K562 (cell line): ENCODE data around the gene FBRS. TPM values are rescaled to one million over a fixed set of nuclear protein-coding genes. Genes with fewer than 3 reads are reported as not detected.

Experiments used
- FOXK2 ChIP-seq, 2 experiments: fragments of 450-650 bp; IDR thresholded peaks in 1 of 2; conservative IDR thresholded peaks in 1 of 2; 2 replicates each; pipeline ENCODE4 v1.6.1; 2016; ENCODE audit warnings: low read depth in 2 of 2, mild to moderate bottlenecking in 1 of 2
- GABPB1 ChIP-seq: sonication (generic); formaldehyde crosslinking; IDR thresholded peaks from 2 replicates; pipeline ENCODE4 v1.8.0; 2022; ENCODE audit warnings: mild to moderate bottlenecking, missing genetic modification reagents
- HDAC1 ChIP-seq, 2 experiments: fragments of 450-650 bp; IDR thresholded peaks; 2 replicates each; pipeline ENCODE4 v1.6.1; 2016 to 2017; ENCODE audit warnings: inconsistent platforms in 1 of 2, mild to moderate bottlenecking in 1 of 2, moderate library complexity in 1 of 2
- NBN ChIP-seq: fragments of 450-650 bp; IDR thresholded peaks from 2 replicates; pipeline ENCODE4 v1.6.1; 2016; ENCODE audit warnings: low read depth, mild to moderate bottlenecking
- PRMT5 ChIP-seq: sonication (generic); formaldehyde crosslinking; IDR thresholded peaks from 2 replicates; pipeline ENCODE4 v1.5.0; 2020; ENCODE audit warnings: missing genetic modification reagents
- SAFB ChIP-seq: fragments of 200-400 bp; formaldehyde crosslinking; IDR thresholded peaks from 2 replicates; pipeline ENCODE4 v1.6.1; 2017; ENCODE audit warnings: low read depth, low read length, borderline replicate concordance
- SRSF9 ChIP-seq: fragments of 200-400 bp; formaldehyde crosslinking; IDR thresholded peaks from 2 replicates; pipeline ENCODE4 v1.6.1; 2017; ENCODE audit warnings: low read depth, low read length, borderline replicate concordance
- WHSC1 ChIP-seq: IDR thresholded peaks from one replicate; pipeline ENCODE4 v1.6.1; 2012; ENCODE audit warnings: low read length, control low read depth, inconsistent platforms
- ZFX ChIP-seq: sonication (generic); formaldehyde crosslinking; IDR thresholded peaks from 2 replicates; pipeline ENCODE4 v1.8.0; 2022; ENCODE audit warnings: mild to moderate bottlenecking, missing genetic modification reagents, moderate library complexity
- ZNF134 ChIP-seq: fragments of 250-450 bp; sonication (Bioruptor Pico); conservative IDR thresholded peaks from 2 replicates; pipeline ENCODE4 v1.4.0; 2020
- ZNF707 ChIP-seq: fragments of 250-450 bp; sonication (Bioruptor Pico); conservative IDR thresholded peaks from 2 replicates; pipeline ENCODE4 v1.8.0; 2022; ENCODE audit warnings: inconsistent platforms, mild to moderate bottlenecking, moderate library complexity
- polyA plus RNA-seq, 8 experiments: library from polyadenylated mRNA; depleted of rRNA in 4 of 8; stranded (reverse) in 5 of 8; unstranded in 3 of 8; fragments of >200 nt; fragmentation: Nextera tagmentation in 2 of 8; fragmentation: Illumina TruSeq in 1 of 8; extraction: Ambion mirVana in 2 of 8; extraction: Trizol in 1 of 8; gene quantifications; 2 replicates each; pipeline versions ENCODE4 v1.2.1 to v1.2.3, GENCODE V29; 2011 to 2014; ENCODE audit warnings: inconsistent platforms in 1 of 8, missing spikeins in 1 of 8
- total RNA-seq, 7 experiments: library from RNA; depleted of rRNA in 6 of 7; stranded (reverse); fragments of >200 nt in 6 of 7; fragmentation: Illumina TruSeq in 2 of 7; extraction: Trizol in 2 of 7; gene quantifications; 2 replicates each; pipeline versions ENCODE4 v1.2.1 to v1.2.3, GENCODE V29; 2011 to 2021; ENCODE audit warnings: low replicate concordance in 1 of 7
- TF ChIP-seq, protein P1 (sequence below): fragments of 200-600 bp; sonication (generic); IDR thresholded peaks from one replicate; pipeline ENCODE4 v1.6.1; 2012; ENCODE audit warnings: mild to moderate bottlenecking, low read depth, low read length, inconsistent platforms
- TF ChIP-seq, protein P2 (sequence below): fragments of 450-650 bp; formaldehyde crosslinking; IDR thresholded peaks from 2 replicates; pipeline ENCODE4 v1.4.0; 2022; ENCODE audit warnings: missing genetic modification characterization
- TF ChIP-seq, protein P3 (sequence below): sonication (generic); formaldehyde crosslinking; IDR thresholded peaks from 2 replicates; pipeline ENCODE4 v1.8.1; 2022; ENCODE audit warnings: missing genetic modification reagents

Gene FBRS
- total and polyA plus RNA-seq, 9 of the 15 experiments (the other 6 are each of a cell fraction or from before 2014, with no cell fraction given): 0.32 to 59.5 (median 13.1) TPM

DNA sequence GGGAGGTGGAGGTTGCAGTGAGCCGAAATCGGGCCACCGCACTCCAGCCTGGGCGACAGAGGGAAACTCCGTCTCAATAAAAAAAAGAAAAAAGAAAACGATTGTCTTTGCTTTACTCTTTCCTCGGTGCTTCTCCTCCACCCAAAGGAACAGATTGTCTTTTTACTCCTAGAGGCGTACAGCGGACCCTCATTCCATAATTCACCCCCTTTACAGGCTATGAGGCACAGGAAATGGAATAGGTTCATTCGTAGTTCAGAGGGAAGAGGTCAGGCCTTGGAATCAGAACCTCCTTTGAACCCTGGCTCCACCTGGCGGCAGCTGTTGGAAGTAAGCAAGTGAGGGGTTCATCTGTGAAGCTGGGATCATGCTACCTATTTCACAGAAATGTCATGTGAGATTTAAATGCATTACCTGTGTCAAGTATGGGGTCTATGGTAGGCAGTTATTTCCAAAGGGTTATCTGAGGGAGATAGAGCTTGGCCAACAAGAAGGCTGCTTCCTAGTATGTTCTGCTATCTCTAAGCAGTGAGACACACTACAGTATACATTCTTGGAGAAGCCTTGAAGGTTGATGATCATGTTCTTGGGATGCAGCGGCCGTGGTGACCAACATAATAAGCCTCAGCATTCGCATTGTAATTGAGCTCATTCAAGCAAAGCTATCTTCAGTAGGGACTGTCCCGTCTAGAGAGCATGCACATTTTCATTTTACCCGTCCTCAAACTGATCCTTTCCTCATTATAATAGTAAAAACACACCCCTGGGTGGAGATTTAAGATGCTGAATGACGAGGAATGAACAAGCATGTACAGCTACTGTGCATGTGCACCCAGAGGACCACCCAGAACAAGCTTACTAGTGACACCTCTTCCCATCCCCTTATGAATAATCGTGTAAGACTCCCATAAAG is 29.3 kb upstream of the FBRS start (continued):
- TF ChIP-seq, protein P1, sequence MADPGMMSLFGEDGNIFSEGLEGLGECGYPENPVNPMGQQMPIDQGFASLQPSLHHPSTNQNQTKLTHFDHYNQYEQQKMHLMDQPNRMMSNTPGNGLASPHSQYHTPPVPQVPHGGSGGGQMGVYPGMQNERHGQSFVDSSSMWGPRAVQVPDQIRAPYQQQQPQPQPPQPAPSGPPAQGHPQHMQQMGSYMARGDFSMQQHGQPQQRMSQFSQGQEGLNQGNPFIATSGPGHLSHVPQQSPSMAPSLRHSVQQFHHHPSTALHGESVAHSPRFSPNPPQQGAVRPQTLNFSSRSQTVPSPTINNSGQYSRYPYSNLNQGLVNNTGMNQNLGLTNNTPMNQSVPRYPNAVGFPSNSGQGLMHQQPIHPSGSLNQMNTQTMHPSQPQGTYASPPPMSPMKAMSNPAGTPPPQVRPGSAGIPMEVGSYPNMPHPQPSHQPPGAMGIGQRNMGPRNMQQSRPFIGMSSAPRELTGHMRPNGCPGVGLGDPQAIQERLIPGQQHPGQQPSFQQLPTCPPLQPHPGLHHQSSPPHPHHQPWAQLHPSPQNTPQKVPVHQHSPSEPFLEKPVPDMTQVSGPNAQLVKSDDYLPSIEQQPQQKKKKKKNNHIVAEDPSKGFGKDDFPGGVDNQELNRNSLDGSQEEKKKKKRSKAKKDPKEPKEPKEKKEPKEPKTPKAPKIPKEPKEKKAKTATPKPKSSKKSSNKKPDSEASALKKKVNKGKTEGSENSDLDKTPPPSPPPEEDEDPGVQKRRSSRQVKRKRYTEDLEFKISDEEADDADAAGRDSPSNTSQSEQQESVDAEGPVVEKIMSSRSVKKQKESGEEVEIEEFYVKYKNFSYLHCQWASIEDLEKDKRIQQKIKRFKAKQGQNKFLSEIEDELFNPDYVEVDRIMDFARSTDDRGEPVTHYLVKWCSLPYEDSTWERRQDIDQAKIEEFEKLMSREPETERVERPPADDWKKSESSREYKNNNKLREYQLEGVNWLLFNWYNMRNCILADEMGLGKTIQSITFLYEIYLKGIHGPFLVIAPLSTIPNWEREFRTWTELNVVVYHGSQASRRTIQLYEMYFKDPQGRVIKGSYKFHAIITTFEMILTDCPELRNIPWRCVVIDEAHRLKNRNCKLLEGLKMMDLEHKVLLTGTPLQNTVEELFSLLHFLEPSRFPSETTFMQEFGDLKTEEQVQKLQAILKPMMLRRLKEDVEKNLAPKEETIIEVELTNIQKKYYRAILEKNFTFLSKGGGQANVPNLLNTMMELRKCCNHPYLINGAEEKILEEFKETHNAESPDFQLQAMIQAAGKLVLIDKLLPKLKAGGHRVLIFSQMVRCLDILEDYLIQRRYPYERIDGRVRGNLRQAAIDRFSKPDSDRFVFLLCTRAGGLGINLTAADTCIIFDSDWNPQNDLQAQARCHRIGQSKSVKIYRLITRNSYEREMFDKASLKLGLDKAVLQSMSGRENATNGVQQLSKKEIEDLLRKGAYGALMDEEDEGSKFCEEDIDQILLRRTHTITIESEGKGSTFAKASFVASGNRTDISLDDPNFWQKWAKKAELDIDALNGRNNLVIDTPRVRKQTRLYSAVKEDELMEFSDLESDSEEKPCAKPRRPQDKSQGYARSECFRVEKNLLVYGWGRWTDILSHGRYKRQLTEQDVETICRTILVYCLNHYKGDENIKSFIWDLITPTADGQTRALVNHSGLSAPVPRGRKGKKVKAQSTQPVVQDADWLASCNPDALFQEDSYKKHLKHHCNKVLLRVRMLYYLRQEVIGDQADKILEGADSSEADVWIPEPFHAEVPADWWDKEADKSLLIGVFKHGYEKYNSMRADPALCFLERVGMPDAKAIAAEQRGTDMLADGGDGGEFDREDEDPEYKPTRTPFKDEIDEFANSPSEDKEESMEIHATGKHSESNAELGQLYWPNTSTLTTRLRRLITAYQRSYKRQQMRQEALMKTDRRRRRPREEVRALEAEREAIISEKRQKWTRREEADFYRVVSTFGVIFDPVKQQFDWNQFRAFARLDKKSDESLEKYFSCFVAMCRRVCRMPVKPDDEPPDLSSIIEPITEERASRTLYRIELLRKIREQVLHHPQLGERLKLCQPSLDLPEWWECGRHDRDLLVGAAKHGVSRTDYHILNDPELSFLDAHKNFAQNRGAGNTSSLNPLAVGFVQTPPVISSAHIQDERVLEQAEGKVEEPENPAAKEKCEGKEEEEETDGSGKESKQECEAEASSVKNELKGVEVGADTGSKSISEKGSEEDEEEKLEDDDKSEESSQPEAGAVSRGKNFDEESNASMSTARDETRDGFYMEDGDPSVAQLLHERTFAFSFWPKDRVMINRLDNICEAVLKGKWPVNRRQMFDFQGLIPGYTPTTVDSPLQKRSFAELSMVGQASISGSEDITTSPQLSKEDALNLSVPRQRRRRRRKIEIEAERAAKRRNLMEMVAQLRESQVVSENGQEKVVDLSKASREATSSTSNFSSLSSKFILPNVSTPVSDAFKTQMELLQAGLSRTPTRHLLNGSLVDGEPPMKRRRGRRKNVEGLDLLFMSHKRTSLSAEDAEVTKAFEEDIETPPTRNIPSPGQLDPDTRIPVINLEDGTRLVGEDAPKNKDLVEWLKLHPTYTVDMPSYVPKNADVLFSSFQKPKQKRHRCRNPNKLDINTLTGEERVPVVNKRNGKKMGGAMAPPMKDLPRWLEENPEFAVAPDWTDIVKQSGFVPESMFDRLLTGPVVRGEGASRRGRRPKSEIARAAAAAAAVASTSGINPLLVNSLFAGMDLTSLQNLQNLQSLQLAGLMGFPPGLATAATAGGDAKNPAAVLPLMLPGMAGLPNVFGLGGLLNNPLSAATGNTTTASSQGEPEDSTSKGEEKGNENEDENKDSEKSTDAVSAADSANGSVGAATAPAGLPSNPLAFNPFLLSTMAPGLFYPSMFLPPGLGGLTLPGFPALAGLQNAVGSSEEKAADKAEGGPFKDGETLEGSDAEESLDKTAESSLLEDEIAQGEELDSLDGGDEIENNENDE: no peak
- TF ChIP-seq, protein P2, sequence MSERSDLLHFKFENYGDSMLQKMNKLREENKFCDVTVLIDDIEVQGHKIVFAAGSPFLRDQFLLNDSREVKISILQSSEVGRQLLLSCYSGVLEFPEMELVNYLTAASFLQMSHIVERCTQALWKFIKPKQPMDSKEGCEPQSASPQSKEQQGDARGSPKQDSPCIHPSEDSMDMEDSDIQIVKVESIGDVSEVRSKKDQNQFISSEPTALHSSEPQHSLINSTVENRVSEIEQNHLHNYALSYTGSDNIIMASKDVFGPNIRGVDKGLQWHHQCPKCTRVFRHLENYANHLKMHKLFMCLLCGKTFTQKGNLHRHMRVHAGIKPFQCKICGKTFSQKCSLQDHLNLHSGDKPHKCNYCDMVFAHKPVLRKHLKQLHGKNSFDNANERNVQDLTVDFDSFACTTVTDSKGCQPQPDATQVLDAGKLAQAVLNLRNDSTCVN (CRISPR knock-in tag): no peak
- TF ChIP-seq, protein P3, sequence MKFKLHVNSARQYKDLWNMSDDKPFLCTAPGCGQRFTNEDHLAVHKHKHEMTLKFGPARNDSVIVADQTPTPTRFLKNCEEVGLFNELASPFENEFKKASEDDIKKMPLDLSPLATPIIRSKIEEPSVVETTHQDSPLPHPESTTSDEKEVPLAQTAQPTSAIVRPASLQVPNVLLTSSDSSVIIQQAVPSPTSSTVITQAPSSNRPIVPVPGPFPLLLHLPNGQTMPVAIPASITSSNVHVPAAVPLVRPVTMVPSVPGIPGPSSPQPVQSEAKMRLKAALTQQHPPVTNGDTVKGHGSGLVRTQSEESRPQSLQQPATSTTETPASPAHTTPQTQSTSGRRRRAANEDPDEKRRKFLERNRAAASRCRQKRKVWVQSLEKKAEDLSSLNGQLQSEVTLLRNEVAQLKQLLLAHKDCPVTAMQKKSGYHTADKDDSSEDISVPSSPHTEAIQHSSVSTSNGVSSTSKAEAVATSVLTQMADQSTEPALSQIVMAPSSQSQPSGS: no peak
- no peak for TF ChIP-seq PRMT5 (CRISPR knock-in tag)
- TF ChIP-seq ZFX (CRISPR knock-in tag): peak; percentile 43; the same call in 1 of the 2 replicates
- no peak for TF ChIP-seq ZNF134 (CRISPR knock-in tag)
- TF ChIP-seq ZNF707 (CRISPR knock-in tag): no peak
- TF ChIP-seq GABPB1 (CRISPR knock-in tag): no peak; the same call in 1 of the 2 replicates
- no peak for TF ChIP-seq SRSF9
- TF ChIP-seq HDAC1 (IDR thresholded peaks at IDR 0.05): no peak
- no peak for TF ChIP-seq SAFB
- TF ChIP-seq NBN: peak; percentile 61; the same call in 1 of the 2 replicates
- no peak for TF ChIP-seq FOXK2 (conservative IDR thresholded peaks at IDR 0.05 in 1 of 2, IDR thresholded peaks at IDR 0.05 in 1 of 2; ENCODE audit: low read depth in 2 of 2)
- TF ChIP-seq WHSC1: no peak
